GM12891 (cell line): ENCODE data around the gene CDC25B.

ENCODE experiments used
- POLR2A ChIP-seq: IDR thresholded peaks from 2 replicates; pipeline ENCODE4 v1.6.1; 2011; ENCODE audit warnings: low read depth, low read length, control low read depth
- POLR2AphosphoS5 ChIP-seq: IDR thresholded peaks from 2 replicates; pipeline ENCODE4 v1.6.1; 2011; ENCODE audit warnings: low read depth, low read length, control low read depth
- POU2F2 ChIP-seq: IDR thresholded peaks from 2 replicates; pipeline ENCODE4 v1.6.1; 2011; ENCODE audit warnings: low read depth, mild to moderate bottlenecking, control low read depth, low read length, moderate library complexity
- TAF1 ChIP-seq: IDR thresholded peaks from 2 replicates; pipeline ENCODE4 v1.6.1; 2011; ENCODE audit warnings: low read depth, low read length, control low read depth

GRCh38 chr20:3766422-3767109, 29.5 kb upstream of the CDC25B start:
- no peak for TF ChIP-seq POU2F2
- TF ChIP-seq POLR2AphosphoS5, result no peak
- TF ChIP-seq POLR2A, result no peak
- no peak for TF ChIP-seq TAF1
